GM21528 (cell line): ENCODE data around the gene SPDYE18.
"Not testable (repeated sequence)": the region's sequence is repeated elsewhere in the genome, so short reads cannot be mapped to it uniquely, and the experiment has no call there.

Experiments
- ATAC-seq: cut with Tn5 transposase; IDR thresholded peaks from one replicate; pipeline ENCODE4 v1.9.1; 2021; ENCODE audit warnings: mild to moderate bottlenecking, moderate library complexity; ENCODE audit not compliant: unreplicated experiment, low FRiP score

Gene SPDYE18, protein sequence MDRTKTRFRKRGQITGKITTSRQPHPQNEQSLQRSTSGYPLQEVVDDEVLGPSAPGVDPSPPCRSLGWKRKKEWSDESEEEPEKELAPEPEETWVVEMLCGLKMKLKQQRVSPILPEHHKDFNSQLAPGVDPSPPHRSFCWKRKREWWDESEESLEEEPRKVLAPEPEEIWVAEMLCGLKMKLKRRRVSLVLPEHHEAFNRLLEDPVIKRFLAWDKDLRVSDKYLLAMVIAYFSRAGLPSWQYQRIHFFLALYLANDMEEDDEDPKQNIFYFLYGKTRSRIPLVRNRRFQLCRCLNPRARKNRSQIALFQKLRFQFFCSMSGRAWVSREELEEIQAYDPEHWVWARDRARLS

DNA sequence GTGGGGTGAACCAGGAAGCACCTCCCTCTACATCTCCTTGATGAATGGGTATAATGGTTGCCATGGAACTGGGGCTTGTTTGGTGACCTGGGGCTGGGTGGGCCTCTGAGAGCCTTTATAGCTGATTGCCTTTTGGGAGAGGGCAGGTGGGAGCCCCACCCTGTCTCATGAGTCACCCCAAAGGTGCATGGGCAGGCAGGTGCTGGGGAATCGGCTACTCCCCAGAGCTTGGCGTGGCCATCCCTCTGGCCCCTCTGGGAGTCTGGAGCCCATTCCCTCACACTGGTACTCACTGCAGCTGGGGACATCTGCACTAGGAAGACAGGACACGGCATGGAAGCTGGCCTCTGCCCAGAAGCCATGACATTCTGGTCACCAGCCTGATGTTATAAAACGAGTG, at the start of gene SPDYE18:
SPDYE18 (minus strand) TSS at position 2 of the 400 bp plus-strand sequence. CDS start 2,046 bp downstream, outside the sequence.
- not testable (repeated sequence) for ATAC-seq

DNA sequence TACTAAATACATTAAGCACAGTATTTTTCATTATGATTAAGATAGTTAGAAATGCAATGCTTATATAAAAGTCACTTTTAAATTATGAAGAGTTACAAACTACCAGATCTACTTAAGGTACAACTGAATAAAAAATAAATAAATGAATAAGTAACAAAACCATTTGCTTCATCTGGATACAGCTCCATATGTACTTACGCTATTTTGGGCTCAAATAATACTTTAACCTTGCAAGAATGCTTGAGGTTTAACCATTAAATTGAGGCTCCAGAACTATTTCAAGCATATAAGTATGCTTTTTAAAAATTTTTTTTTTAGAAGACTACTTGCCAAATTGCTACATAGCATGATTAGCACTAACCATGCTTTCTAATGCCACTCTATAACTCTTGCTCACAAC, 46.0 kb upstream of the SPDYE18 start:
- not testable (repeated sequence) for ATAC-seq

DNA sequence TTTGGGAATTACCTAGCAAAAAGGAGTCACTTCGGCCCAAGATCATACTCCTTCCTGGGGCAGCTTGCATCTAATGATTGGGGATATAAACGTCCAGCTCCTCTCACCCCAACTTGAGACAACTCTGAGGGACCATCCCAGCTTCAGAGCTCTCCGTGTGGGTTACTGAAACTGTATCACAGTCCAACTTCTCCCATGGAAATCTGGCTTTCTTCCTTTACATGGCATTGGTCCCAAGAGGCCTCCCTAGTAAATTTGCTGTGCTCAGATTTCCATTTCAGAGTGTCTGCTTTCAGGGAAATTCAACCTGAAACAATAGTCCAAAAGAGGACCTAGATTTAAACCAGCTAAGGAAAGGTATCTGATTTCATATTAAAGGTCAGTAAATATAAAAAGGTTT, 45.3 kb upstream of the SPDYE18 start:
- ATAC-seq, result not testable (repeated sequence)

DNA sequence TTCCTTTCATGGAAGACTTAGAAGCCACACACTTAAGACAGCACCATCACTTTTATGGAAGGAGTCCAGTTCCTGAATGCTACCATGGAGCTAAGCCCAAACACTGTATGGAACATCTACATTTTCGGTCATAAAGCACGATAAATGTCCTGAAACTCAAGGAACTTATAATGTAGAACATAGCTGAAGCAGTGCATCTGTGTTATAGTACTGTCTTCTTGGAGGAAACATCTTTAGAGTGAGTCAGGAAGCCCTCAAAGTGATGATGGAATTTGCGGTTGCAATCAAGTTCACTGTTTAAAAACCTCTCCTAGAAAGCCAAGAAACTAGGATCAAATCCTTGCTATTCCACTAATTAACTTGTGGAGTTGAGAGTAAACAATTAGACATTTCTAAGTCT, 43.5 kb upstream of the SPDYE18 start:
- ATAC-seq, result not testable (repeated sequence)

DNA sequence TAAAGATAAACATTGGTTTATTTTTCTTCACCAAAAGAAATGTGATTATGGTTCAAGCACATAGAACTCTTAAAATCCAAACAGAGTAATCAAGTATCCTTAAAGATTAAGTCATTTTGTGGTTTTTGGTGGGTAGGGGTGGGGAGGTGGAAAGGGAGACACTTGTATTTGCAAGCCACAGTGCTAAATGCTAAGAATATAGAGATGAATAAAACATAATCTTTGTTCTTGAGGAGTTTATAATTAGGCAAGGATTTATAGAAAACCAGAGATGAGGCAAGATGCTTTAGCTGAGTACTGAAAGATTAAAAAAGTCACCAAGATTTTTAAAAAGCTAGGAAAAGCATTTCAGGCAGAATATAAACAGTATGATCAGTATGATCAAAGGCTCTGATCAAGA, 40.3 kb upstream of the SPDYE18 start:
- ATAC-seq, result not testable (repeated sequence)

DNA sequence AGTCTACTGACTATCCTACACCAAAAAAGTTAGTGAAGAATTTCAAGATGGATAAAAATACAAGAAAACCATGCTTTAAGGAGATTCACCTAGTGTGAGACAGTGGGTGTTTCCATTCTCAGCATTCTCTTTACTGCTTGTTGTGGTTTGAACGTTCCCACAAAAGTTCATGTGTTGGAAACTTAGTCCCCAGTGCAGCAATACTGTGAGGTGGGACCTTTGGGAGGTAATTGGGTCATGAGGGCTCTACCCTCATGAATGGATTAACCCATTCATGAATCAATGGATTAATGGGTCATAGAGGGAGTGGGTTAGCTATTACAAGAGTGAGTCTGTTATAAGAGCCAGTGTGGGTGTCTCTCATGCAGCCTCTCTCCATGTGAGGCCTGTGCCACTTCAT, 38.8 kb upstream of the SPDYE18 start:
- ATAC-seq, result not testable (repeated sequence)

DNA sequence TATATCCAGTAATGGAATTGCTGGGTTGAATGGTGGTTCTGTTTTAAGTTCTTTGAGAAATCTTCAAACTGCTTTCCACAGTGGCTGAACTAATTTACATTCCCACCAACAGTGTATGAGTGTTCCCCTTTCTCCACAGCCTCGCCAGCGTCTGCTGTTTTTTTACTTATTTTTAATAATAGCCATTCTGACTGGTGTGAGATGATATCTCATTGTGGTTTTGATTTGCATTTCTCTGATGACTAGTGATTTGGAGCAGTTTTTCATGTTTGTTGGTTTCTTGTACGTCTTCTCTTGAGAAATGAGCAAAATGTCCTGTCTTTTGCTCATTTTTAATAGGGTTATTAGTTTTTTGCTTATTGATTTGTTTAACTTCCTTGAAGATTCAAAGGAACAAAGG, 38.1 kb upstream of the SPDYE18 start:
- not testable (repeated sequence) for ATAC-seq

DNA sequence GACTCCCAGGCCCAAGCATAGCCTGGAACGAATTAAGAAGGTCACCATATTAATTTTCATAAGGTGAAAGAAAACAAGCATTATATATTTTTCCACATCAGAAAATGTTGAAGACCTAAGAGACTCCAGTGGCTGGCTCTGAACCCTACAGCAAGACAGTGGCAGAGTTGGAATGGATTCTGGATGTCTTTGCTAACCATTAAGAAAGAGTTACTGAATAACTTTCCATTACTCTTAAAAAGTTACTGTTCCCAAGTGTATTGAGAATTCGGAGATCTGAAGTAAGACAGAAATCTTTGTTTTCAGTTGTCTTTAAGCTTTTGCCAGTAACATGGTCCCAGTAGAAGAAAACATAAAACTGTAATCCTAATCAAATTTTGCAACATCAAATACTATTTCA, 29.9 kb upstream of the SPDYE18 start:
- not testable (repeated sequence) for ATAC-seq

DNA sequence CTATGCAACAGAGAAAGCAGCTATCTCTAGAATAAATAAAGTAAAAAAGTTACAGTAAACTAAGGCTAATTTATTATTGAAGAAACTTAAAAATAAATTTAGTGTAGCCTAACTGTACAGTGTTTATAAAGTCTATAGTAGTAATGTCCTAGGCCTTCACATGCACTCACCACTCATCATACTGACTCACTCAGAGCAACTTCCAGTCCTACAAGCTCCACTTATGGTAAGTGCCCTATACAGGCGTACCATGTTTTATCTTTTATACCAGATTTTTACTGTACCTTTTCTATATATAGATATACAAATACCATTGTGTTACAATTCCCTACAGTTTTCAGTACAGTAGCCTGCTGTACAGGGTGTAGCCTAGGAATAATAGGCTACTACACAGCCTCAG, 19.8 kb upstream of the SPDYE18 start:
- not testable (repeated sequence) for ATAC-seq

DNA sequence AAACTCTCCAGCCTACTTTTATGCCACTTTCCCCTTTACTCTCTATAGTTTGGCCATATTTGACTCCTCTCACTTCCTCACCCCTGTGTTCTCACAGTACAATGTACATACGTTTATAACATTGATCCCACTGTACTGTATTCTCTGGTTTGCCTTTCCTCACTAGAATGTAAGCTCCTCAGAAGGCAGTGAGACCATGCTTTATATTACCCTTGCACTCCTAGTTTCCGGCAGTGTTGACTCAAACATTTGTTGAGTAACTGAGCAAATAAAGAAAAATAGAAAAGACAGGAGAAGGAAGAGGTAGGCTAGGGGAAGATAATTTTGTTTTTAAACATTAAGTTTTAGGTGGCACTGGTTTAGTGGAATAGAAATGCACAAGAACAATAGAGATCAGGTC, 17.9 kb upstream of the SPDYE18 start:
- ATAC-seq, result not testable (repeated sequence)

DNA sequence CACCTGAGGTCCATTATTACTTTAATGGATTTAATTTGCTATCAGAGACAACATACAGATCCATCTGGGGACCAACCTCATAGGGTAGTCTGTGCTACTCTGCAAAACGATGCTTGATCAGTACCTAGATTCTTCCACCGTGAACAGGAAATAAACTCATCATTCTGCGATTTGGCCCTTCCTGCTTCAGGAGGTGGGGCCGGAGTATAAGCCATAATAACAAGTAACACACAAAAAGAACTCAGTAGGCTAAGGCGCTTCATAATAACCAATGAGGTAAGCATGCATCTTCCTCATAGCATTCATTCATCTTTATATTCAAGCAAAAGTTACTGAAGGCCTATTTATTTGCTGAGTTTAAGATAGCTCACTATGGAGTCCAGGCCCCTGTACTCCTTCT, 17.3 kb upstream of the SPDYE18 start:
- not testable (repeated sequence) for ATAC-seq

DNA sequence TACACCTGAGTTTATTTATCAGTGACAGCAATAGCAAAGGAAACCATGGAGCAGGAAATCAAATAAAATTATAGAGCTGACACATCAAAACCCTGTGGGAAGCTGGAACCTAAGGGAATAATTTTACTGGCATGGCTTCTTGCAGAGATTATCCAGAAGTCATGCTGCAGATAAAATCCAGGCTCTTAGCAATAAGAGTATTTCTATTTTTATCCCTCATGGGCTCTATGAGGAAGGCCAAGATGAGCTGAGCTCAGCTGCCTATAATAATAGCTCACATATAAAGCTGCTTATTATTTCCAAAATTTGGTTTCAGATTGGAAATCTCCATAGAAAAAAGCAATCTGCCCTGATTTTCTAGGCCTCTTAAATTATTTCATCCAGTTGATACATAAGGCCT, 16.8 kb upstream of the SPDYE18 start:
- ATAC-seq, result not testable (repeated sequence)

DNA sequence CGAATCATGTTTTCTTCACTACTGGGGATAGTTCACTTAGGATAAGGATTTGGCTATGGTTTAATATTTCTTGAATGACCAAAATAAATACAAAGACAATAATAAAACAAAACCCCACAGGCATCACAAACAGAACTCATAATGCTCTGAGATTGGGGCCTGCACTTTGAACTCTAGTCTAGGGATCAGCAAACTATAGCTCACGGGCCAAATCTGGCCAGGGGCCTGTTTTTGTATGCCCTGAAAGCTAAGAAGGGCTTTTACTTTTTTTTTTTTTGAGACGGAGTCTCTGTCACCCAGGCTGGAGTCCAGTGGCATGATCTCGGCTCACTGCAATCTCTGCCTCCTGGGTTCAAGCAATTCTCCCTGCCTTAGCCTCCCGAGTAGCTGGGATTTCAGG, 14.7 kb upstream of the SPDYE18 start:
- not testable (repeated sequence) for ATAC-seq

DNA sequence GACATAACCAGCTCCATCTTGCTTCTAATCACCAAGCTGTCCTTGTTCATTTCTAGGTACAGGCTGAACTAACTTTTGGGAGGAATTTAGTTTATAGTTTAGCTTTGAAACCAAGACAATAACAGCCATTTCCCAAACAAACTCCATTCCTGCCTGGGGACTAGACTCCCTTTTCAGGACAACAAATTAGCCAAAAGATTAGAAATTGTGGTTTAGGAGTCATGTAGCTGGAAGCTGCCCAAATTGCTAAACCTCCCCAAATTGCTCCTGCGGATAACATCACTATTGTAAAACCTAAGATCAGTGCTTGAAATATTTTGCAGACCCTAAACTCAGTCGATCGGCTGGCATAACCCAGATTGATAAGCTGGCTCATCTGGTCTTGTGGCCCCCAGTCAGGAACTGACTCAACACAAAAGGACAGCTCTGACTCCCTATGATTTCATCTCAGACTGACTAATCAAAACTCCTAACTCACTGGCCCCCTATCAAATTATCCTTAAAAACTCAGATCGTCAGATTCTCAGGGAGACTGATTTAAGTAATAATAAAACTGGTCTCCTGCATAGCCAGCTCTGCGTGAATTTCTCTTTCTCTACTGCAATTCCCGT, 12.5 kb upstream of the SPDYE18 start:
- ATAC-seq, result not testable (repeated sequence)

DNA sequence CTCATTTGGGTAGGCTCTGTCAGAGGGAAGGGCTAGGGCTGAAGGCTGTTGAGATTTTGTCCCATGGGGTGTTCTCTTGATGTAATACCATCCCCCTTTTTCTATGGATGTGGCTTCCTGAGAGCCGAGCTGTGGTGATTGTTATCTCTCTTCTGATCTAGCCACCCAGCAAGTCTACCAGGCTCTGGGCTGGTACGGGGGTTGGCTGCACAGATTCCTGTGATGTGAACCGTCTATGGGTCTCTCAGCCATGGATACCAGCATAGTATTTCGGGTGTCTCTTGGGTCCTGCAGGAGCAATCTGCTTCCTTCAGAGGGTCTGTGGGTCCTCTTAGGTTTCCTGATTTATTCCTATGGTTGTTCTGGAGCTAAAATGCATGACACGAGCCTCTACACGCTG, 8.8 kb upstream of the SPDYE18 start:
- not testable (repeated sequence) for ATAC-seq

DNA sequence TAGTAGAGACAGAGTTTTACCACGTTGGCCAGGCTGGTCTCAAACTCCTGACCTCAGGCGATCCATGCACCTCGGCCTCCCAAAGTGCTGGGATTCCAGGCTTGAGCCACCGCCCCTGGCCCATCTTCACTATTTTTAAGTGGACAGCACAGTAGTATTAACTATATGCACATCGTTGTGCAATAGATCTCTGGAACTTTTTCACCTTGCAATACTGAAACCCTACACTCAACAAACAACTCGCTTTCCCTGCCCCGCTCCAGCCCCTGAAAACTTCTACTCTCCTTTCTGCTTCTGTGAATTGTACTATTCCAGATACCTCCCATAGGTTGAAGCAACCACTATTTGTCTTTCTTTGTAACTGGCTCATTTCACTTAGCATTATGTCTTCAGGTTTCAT, 3.5 kb upstream of the SPDYE18 start:
- ATAC-seq, result not testable (repeated sequence)

DNA sequence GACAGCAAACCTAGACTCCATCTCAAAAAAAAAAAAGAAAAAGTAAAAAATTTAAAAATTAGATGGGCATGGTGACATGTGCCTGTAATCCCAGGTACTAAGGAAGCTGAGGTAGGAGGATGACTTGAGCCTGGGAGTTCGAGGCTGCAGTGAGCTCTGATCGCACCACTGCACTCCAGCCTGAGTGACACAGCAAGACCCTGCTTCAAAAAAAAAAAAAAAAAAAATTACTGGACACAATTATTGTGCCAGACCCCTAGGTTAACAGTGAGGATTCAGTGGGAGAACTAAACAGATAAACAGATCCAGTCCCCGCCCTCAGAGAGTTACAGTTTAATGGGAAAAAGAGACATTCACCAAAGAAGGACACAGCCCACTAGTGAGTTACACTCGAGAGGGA, 1.4 kb upstream of the SPDYE18 start:
- ATAC-seq, result not testable (repeated sequence)

DNA sequence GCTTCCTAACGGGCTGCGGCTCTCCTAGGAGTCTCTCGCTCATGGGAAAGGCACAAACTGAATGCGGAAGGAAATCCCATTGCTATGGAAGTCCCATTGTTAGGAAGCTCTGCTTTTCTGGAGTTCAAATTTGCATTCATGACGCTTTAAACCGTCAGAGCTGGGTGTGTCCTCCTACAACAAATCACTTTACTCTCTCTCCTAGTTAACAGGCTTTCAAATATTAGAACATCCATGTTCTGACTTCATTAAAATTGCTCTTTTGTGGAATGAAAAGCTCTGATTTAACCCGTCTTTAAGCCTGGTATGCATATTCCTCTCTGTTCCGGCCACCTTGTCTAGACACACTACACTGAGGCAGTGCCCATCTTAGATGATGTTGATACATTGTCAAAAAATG, 30.1 kb downstream of the SPDYE18 start, which contains the start of gene SPDYE17:
SPDYE17 (minus strand) TSS at position 101 of the 400 bp plus-strand sequence. CDS start 1,791 bp downstream, outside the sequence.
- ATAC-seq, result not testable (repeated sequence)

DNA sequence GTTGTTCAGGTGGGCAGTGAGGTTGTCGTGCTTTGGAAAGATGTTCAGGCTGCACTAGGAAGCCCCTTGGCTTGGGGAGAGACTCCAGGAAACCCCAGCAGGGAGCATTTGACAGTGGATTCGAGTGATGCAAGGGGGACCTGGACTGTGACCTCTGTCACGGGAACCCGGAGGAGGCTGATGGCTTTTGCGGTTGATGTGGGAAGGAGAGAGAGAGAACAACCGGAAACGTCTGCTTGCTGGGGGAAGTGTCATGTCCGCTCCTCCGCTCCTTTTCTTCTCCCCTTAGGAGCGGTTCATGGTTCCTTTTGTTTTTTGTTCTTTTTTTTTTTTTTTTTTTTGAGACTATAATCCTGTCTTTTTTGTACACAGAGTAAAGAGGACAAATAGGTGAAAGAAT, 36.0 kb downstream of the SPDYE18 start:
- ATAC-seq, result not testable (repeated sequence)

DNA sequence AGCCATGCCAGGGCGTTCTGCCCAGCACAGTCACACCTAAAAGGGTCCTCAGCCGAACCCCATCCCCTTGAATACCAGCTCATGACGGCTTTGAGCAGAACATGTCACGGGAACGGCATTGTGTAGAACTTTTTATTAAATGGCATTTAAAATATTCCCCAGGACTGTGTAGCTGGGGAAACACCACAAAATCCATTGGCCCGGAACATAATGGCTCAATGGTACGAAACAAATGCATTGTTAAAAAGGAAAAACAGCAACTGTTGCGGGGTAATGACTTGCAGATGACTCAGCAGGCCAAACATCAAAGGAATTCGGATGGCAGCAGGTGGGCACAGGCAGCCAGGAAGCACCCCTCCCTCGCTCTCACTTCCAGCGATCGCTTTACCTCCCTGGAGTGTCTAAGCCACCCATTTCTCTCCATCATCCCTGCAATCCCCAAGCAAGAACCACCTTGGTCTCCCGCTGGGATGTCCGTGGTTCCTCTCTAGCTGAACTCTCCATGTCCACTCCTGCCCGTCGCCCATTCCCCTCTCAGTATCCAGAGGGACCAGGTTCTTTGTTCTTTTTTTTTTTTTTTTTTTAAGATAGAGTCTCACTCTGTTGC, 52.2 kb downstream of the SPDYE18 start:
- ATAC-seq, result not testable (repeated sequence)

DNA sequence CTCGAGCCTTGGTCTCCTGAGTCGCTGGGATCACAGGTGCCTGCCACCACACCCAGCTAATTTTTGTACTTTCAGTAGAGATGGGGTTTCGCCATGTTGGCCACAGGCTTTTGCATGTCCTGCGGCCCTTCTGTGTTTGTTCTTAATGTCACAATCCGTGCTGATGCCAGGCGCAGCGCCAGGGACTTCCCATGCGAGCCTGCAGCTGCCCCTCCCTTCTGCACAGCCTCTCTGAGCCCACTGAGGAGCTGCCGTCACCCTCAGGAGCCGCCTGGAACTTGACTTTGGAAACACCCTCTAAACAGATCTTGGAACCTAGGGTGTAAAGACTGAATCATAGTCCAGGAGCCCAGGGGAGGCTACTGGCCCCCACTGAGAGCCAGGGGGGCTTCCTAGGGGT, 54.4 kb downstream of the SPDYE18 start:
- ATAC-seq, result not testable (repeated sequence)
